Measurements from ENCODE around the gene ADAMTS3. TPM values are rescaled to one million over a fixed set of nuclear protein-coding genes. Genes with fewer than 3 reads are reported as not detected.

Gene ADAMTS3
- total RNA-seq, 4 donors from 2014 or later, result 0.18 to 0.41 (median 0.23) TPM; not detected in 1

DNA sequence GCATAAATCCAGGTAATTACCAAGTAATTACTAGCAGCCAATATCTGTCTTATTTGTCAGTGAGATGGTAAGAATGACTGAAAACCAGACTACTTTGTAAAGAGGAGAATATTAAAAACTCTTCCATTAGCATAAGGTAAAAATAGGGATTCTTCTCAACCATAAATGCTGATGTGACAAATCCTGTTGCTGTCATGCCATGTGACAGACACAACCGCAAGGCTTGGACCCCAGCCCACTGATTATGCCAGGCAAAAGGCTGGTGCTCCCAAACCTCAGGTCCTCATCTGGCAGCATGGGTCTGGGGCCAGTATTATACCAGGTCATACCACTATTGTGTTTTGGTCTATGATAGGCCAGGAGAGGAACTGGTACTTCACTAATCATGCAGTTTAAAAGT is 181.1 kb downstream of the ADAMTS3 start:
- Histone ChIP-seq H3K4me1 (no peaks in the 10 kb centered on the region), H3K27ac (no peak overlapping the region), H3K27me3 (no peaks in the 10 kb centered on the region), H3K9me3 (no peaks in the 10 kb centered on the region), H3K4me3 (no peak overlapping the region), H3K36me3 (no peaks in the 10 kb centered on the region)
- TF ChIP-seq, protein P1, sequence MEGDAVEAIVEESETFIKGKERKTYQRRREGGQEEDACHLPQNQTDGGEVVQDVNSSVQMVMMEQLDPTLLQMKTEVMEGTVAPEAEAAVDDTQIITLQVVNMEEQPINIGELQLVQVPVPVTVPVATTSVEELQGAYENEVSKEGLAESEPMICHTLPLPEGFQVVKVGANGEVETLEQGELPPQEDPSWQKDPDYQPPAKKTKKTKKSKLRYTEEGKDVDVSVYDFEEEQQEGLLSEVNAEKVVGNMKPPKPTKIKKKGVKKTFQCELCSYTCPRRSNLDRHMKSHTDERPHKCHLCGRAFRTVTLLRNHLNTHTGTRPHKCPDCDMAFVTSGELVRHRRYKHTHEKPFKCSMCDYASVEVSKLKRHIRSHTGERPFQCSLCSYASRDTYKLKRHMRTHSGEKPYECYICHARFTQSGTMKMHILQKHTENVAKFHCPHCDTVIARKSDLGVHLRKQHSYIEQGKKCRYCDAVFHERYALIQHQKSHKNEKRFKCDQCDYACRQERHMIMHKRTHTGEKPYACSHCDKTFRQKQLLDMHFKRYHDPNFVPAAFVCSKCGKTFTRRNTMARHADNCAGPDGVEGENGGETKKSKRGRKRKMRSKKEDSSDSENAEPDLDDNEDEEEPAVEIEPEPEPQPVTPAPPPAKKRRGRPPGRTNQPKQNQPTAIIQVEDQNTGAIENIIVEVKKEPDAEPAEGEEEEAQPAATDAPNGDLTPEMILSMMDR (IDR thresholded peaks at IDR 0.05 in 4 of 5, conservative IDR thresholded peaks at IDR 0.05 in 1 of 5), result no peak
- no peak for TF ChIP-seq POLR2A (IDR thresholded peaks at IDR 0.05)
- intact Hi-C loops (cut with DNase I; ENCODE audit: low total_unique reads) (no loop called here), in situ Hi-C loops (cut with MboI; ENCODE audit: low sequenced_read_pairs in 4 of 4) (no loop called here)
- DNase-seq, result no peak
- no peak for ATAC-seq

GRCh38 chr4:72383439-72383838 is 185.6 kb downstream of the ADAMTS3 start:
- no peak for ATAC-seq
- Histone ChIP-seq H3K27me3 (no peaks in the 10 kb centered on the region), H3K9me3 (no peaks in the 10 kb centered on the region), H3K27ac (no peak overlapping the region), H3K4me1 (no peaks in the 10 kb centered on the region), H3K4me3 (no peak overlapping the region), H3K36me3 (no peaks in the 10 kb centered on the region)
- in situ Hi-C loops (cut with MboI; ENCODE audit: low sequenced_read_pairs in 4 of 4), result no loop called here
- TF ChIP-seq, protein P1 (IDR thresholded peaks at IDR 0.05 in 4 of 5, conservative IDR thresholded peaks at IDR 0.05 in 1 of 5), result no peak
- no peak for TF ChIP-seq POLR2A (IDR thresholded peaks at IDR 0.05)
- no peak for DNase-seq
- intact Hi-C loops (cut with DNase I; ENCODE audit: low total_unique reads), result no loop called here

DNA sequence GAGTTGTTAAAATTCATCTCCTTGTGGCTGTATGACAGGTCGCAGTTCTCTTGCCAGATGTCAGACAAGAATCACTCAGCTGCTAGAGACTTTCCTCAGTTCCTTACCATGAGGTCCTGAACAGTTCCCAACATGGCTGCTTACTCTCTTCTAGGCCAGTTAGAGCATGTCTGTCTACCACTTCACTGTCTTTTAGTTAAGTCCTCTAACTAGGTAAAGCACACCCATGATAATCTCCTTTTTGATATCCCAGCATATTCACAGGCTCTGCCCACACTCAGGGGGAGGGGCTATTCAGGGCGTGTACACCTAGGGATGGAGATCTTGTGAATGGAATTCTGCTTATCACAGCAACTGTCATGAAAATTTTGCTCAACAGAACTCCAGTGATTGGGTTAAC is 190.1 kb downstream of the ADAMTS3 start:
- DNase-seq (no peak), ATAC-seq (no peak)
- Histone ChIP-seq H3K36me3 (no peaks in the 10 kb centered on the region), H3K27ac (no peak overlapping the region), H3K4me3 (no peak overlapping the region), H3K9me3 (no peaks in the 10 kb centered on the region), H3K27me3 (no peaks in the 10 kb centered on the region), H3K4me1 (peaks cover 0 to 7% of the 10 kb centered on the region in 2 donors)
- intact Hi-C loops (cut with DNase I; ENCODE audit: low total_unique reads), result no loop called here
- TF ChIP-seq, protein P1 (IDR thresholded peaks at IDR 0.05 in 4 of 5, conservative IDR thresholded peaks at IDR 0.05 in 1 of 5), result no peak
- no peak for TF ChIP-seq POLR2A (IDR thresholded peaks at IDR 0.05)
- in situ Hi-C loops (cut with MboI; ENCODE audit: low sequenced_read_pairs in 4 of 4), result no loop called here

- in situ Hi-C loops (cut with MboI; ENCODE audit: low sequenced_read_pairs in 4 of 4), result no loop called here
- Histone ChIP-seq H3K27me3 (no peaks in the 10 kb centered on the region), H3K4me1 (peaks cover 0 to 7% of the 10 kb centered on the region in 2 donors), H3K36me3 (no peaks in the 10 kb centered on the region), H3K27ac (no peak overlapping the region), H3K9me3 (no peaks in the 10 kb centered on the region), H3K4me3 (no peak overlapping the region)
- intact Hi-C loops (cut with DNase I; ENCODE audit: low total_unique reads), result no loop called here
- ATAC-seq (no peak), DNase-seq (no peak)
- TF ChIP-seq, protein P1 (IDR thresholded peaks at IDR 0.05 in 4 of 5, conservative IDR thresholded peaks at IDR 0.05 in 1 of 5), result no peak
- no peak for TF ChIP-seq POLR2A (IDR thresholded peaks at IDR 0.05)
Measured at GRCh38 chr4:72377491-72378194, 191.4 kb downstream of the ADAMTS3 start.

- intact Hi-C loops (cut with DNase I; ENCODE audit: low total_unique reads) (no loop called here), in situ Hi-C loops (cut with MboI; ENCODE audit: low sequenced_read_pairs in 4 of 4) (no loop called here)
- peaks cover 0 to 7% of the 10 kb centered on the region in 2 donors for H3K4me1 ChIP-seq
- no peak overlapping the region for H3K27ac ChIP-seq
- H3K4me3 ChIP-seq, result no peak overlapping the region
- no peak for TF ChIP-seq POLR2A (IDR thresholded peaks at IDR 0.05)
- TF ChIP-seq, protein P1 (IDR thresholded peaks at IDR 0.05 in 4 of 5, conservative IDR thresholded peaks at IDR 0.05 in 1 of 5), result no peak
- ATAC-seq, result no peak
- no peaks in the 10 kb centered on the region for H3K36me3 ChIP-seq
- no peaks in the 10 kb centered on the region for H3K9me3 ChIP-seq
- no peaks in the 10 kb centered on the region for H3K27me3 ChIP-seq
- DNase-seq, result no peak
Measured at GRCh38 chr4:72376901-72377300, 192.1 kb downstream of the ADAMTS3 start.
